ENCODE measurements around the gene CPEB1.

Gene CPEB1

GRCh38 chr15:82569834-82570233 lies 77.3 kb downstream of the CPEB1 start:
- Histone ChIP-seq H3K4me3 (replicated peaks; ENCODE audit: insufficient read depth, low read length) (no peak overlapping the region), H3K27ac (replicated peaks) (no peak overlapping the region), H3K27me3 (ENCODE audit: insufficient read depth, poor library complexity, severe bottlenecking) (peaks cover 17% of the 10 kb centered on the region)
- DNase-seq (ENCODE audit: low read depth in 1 of 2, low spot score in 1 of 2) = no peak
- TF ChIP-seq SPI1 (IDR thresholded peaks at IDR 0.05; ENCODE audit: borderline replicate concordance, low read depth) (no peak), POLR2AphosphoS5 (IDR thresholded peaks at IDR 0.05; ENCODE audit: low read depth) (no peak), REST (IDR thresholded peaks at IDR 0.05; ENCODE audit: insufficient replicate concordance, low read depth) (no peak), GABPA (IDR thresholded peaks at IDR 0.05; ENCODE audit: low read depth) (no peak), CTCF (IDR thresholded peaks at IDR 0.05; ENCODE audit: insufficient read depth, low read length) (no peak)

DNA sequence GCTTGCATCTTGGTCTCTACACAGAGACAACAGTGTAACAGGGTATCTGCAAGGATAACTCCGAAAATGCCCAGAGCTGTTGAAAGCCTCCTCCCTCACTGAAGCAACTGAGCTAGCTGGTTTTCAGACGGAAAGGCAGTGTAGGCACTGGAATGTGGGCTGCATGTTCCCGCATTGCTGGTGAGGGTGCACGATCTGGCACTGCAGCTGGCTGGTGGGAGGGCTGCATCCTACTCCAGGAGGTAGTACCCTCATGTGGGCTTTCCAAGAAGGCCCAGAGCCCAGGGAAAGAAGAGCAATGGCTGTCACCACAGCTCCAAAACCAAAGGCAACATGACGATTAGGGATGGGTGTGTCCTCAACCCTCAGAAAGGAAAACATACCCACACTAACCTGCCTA lies 78.2 kb downstream of the CPEB1 start:
- no peak for TF ChIP-seq POLR2AphosphoS5 (IDR thresholded peaks at IDR 0.05; ENCODE audit: low read depth)
- no peak for TF ChIP-seq GABPA (IDR thresholded peaks at IDR 0.05; ENCODE audit: low read depth)
- no peak for TF ChIP-seq SPI1 (IDR thresholded peaks at IDR 0.05; ENCODE audit: borderline replicate concordance, low read depth)
- no peak for TF ChIP-seq REST (IDR thresholded peaks at IDR 0.05; ENCODE audit: insufficient replicate concordance, low read depth)
- no peak for TF ChIP-seq CTCF (IDR thresholded peaks at IDR 0.05; ENCODE audit: insufficient read depth, low read length)

DNA sequence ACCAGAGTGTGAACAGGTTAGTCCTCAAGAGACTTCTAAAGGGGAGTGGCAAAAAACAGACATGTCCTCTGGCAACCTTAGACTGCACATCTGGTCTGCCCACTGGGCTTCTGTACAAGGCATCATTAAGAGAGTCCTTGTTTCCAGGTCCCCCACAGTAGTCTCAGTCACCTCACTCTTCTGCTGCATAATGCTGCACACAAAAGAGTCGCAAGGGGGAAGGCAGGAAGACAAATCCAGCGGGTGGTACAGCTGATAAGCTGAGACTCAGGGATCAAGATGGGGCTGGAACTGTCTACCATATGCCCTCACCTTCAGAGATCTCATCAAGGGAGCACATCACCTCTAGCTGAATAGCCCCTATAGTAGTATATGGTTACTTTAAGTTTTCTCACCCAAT lies 79.5 kb downstream of the CPEB1 start:
- no peak for TF ChIP-seq REST (IDR thresholded peaks at IDR 0.05; ENCODE audit: insufficient replicate concordance, low read depth)
- no peak for TF ChIP-seq SPI1 (IDR thresholded peaks at IDR 0.05; ENCODE audit: borderline replicate concordance, low read depth)
- no peak for TF ChIP-seq GABPA (IDR thresholded peaks at IDR 0.05; ENCODE audit: low read depth)
- TF ChIP-seq POLR2AphosphoS5 (IDR thresholded peaks at IDR 0.05; ENCODE audit: low read depth) = no peak
- TF ChIP-seq CTCF (IDR thresholded peaks at IDR 0.05; ENCODE audit: insufficient read depth, low read length) = no peak

More for the DNA sequence above, 78.2 kb downstream of the CPEB1 start:
- Histone ChIP-seq H3K4me3 (replicated peaks; ENCODE audit: insufficient read depth, low read length) (no peak overlapping the region), H3K27ac (replicated peaks) (no peak overlapping the region), H3K27me3 (ENCODE audit: insufficient read depth, poor library complexity, severe bottlenecking) (peaks cover 17% of the 10 kb centered on the region)
- DNase-seq (ENCODE audit: low read depth in 1 of 2, low spot score in 1 of 2) = no peak

More for the DNA sequence above, 79.5 kb downstream of the CPEB1 start:
- Histone ChIP-seq H3K27ac (replicated peaks) (no peak overlapping the region), H3K4me3 (replicated peaks; ENCODE audit: insufficient read depth, low read length) (no peak overlapping the region), H3K27me3 (ENCODE audit: insufficient read depth, poor library complexity, severe bottlenecking) (peaks cover 17% of the 10 kb centered on the region)
- no peak for DNase-seq (ENCODE audit: low read depth in 1 of 2, low spot score in 1 of 2)

All from HL-60 (cell line).